ENCODE measurements around the gene PRRX2. TPM values are rescaled to one million over a fixed set of nuclear protein-coding genes. Genes with fewer than 3 reads are reported as not detected.

PRRX2 gene
- total and polyA plus RNA-seq, 2 of the 13 experiments (the other 11 are each of a cell fraction or from before 2014, with no cell fraction given) = 0.05 TPM; not detected in 1

DNA sequence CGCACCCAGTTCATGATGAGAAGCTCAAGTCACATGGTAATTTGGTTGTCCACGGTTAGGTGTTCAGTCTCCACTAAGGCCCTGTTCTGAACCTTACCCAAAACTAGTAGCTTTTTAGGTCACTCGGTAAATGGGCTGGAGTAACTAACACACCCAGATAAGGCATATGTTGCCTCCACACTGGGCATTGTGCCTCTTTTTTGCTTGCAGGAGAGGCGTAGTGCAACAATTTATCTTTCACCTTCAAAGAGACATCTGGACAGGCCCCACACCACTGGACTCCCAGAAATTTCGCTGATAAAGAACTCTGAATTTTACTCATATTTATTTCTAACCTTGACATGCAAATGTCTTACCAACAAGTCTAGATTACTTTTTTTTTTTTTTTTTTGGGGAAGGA, 104.2 kb downstream of the PRRX2 start:
- no peak overlapping the region for H3K9ac ChIP-seq (ENCODE audit: insufficient read depth, low read depth, low read length)

More for the DNA sequence above, 104.2 kb downstream of the PRRX2 start:
- peaks cover 0 to 6% of the 10 kb centered on the region in 2 experiments; a peak in 1 of 5 replicates for H3K27me3 ChIP-seq (ENCODE audit: control insufficient read depth in 1 of 2, insufficient read depth in 2 of 2, low read length in 2 of 2)
- TF ChIP-seq ZFX (CRISPR knock-in tag; IDR thresholded peaks at IDR 0.05; ENCODE audit: low read depth) (no peak), ZMYM3 (CRISPR knock-in tag; IDR thresholded peaks at IDR 0.05) (no peak), ZFP90 (CRISPR knock-in tag; IDR thresholded peaks at IDR 0.05; ENCODE audit: borderline replicate concordance) (no peak), RBM22 (optimal IDR thresholded peaks at IDR 0.05; ENCODE audit: low read length) (no peak), SNAPC2 (CRISPR knock-in tag; IDR thresholded peaks at IDR 0.05) (no peak), ZNF761 (CRISPR knock-in tag; conservative IDR thresholded peaks at IDR 0.05) (no peak), EP300 (IDR thresholded peaks at IDR 0.05; ENCODE audit: low read depth in 2 of 2, low read length in 2 of 2) (no peak), EP300 (CRISPR knock-in tag; IDR thresholded peaks at IDR 0.05; ENCODE audit: borderline replicate concordance) (no peak), ZNF557 (CRISPR knock-in tag; IDR thresholded peaks at IDR 0.05) (no peak), SSRP1 (CRISPR knock-in tag; IDR thresholded peaks at IDR 0.05) (no peak), ZKSCAN5 (CRISPR knock-in tag; IDR thresholded peaks at IDR 0.05) (no peak), NBN (conservative IDR thresholded peaks at IDR 0.05) (no peak), ZNF10 (CRISPR knock-in tag; IDR thresholded peaks at IDR 0.05; ENCODE audit: borderline replicate concordance, low read depth) (no peak), ZNF777 (CRISPR knock-in tag; IDR thresholded peaks at IDR 0.05) (no peak), SMAD9 (CRISPR knock-in tag; IDR thresholded peaks at IDR 0.05) (no peak)
- TF ChIP-seq, protein P1, sequence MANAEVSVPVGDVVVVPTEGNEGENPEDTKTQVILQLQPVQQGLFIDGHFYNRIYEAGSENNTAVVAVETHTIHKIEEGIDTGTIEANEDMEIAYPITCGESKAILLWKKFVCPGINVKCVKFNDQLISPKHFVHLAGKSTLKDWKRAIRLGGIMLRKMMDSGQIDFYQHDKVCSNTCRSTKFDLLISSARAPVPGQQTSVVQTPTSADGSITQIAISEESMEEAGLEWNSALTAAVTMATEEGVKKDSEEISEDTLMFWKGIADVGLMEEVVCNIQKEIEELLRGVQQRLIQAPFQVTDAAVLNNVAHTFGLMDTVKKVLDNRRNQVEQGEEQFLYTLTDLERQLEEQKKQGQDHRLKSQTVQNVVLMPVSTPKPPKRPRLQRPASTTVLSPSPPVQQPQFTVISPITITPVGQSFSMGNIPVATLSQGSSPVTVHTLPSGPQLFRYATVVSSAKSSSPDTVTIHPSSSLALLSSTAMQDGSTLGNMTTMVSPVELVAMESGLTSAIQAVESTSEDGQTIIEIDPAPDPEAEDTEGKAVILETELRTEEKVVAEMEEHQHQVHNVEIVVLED (CRISPR knock-in tag; IDR thresholded peaks at IDR 0.05; ENCODE audit: borderline replicate concordance) = no peak
- TF ChIP-seq, protein P2, sequence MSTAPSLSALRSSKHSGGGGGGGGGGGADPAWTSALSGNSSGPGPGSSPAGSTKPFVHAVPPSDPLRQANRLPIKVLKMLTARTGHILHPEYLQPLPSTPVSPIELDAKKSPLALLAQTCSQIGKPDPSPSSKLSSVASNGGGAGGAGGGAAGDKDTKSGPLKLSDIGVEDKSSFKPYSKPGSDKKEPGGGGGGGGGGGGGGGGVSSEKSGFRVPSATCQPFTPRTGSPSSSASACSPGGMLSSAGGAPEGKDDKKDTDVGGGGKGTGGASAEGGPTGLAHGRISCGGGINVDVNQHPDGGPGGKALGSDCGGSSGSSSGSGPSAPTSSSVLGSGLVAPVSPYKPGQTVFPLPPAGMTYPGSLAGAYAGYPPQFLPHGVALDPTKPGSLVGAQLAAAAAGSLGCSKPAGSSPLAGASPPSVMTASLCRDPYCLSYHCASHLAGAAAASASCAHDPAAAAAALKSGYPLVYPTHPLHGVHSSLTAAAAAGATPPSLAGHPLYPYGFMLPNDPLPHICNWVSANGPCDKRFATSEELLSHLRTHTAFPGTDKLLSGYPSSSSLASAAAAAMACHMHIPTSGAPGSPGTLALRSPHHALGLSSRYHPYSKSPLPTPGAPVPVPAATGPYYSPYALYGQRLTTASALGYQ (CRISPR knock-in tag; IDR thresholded peaks at IDR 0.05) = no peak
- TF ChIP-seq, protein P3, sequence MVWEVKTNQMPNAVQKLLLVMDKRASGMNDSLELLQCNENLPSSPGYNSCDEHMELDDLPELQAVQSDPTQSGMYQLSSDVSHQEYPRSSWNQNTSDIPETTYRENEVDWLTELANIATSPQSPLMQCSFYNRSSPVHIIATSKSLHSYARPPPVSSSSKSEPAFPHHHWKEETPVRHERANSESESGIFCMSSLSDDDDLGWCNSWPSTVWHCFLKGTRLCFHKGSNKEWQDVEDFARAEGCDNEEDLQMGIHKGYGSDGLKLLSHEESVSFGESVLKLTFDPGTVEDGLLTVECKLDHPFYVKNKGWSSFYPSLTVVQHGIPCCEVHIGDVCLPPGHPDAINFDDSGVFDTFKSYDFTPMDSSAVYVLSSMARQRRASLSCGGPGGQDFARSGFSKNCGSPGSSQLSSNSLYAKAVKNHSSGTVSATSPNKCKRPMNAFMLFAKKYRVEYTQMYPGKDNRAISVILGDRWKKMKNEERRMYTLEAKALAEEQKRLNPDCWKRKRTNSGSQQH (CRISPR knock-in tag; IDR thresholded peaks at IDR 0.05; ENCODE audit: low read depth) = no peak
- in situ Hi-C loops (cut with HindIII; ENCODE audit: extremely low pct_ligation_motif_present, low pct_unique_long_range_greater_than_20kb) (no loop called here), intact Hi-C loops (cut with micrococcal nuclease; ENCODE audit: unreplicated experiment) (no loop called here)
- H3K36me3 ChIP-seq (replicated peaks in 1 of 2; ENCODE audit: control insufficient read depth in 1 of 2, insufficient read depth in 2 of 2, low read length in 2 of 2) = no peaks in the 10 kb centered on the region
- no peak overlapping the region for H2AFZ ChIP-seq (ENCODE audit: low read length)
- H3K4me2 ChIP-seq (ENCODE audit: low read depth, low read length) = no peak overlapping the region
- BruUV-seq (replicated peaks) = no TSS peak
- no peak for DNase-seq (ENCODE audit: low spot score)
- no peaks in the 10 kb centered on the region for H3K9me3 ChIP-seq (ENCODE audit: low read length)
- no peak overlapping the region for H3K27ac ChIP-seq (ENCODE audit: extremely low read length, insufficient read depth, low read length)
- FAIRE-seq = no peak
- H4K20me1 ChIP-seq (ENCODE audit: insufficient read depth, low read length) = no peaks in the 10 kb centered on the region
- H3K4me1 ChIP-seq (ENCODE audit: insufficient read depth, low read length) = peaks cover 13% of the 10 kb centered on the region
- WGBS (ENCODE audit: low lambda C conversion rate) = 35% methylated on average over 3 of the region's 5 CpGs
- ATAC-seq = no peak
- H3K4me3 ChIP-seq (replicated peaks in 1 of 3; ENCODE audit: insufficient read depth in 1 of 3, low read depth in 2 of 3, low read length in 3 of 3) = no peak overlapping the region
- CTCF ChIA-PET (ENCODE audit: low intra/inter-chr PET ratio, low total read pairs) = no interaction called here
- H3K79me2 ChIP-seq (ENCODE audit: insufficient read depth, low read length) = no peaks in the 10 kb centered on the region
- POLR2A ChIA-PET = no interaction called here

All from HepG2 (cell line).